Measurements from ENCODE around the gene NELL1. TPM values are rescaled to one million over a fixed set of nuclear protein-coding genes. Genes with fewer than 3 reads are reported as not detected.
A peak's percentile ranks its signal among the peaks of the same experiment; 100 is the strongest.

NELL1 gene
- polyA plus RNA-seq, 1 of the 3 experiments (the other 2 are of a cell fraction), result not detected

- 8% methylated on average over 3 of the region's 3 CpGs for WGBS (ENCODE audit: low lambda C conversion rate)
- Histone ChIP-seq H3K79me2 (ENCODE audit: insufficient read depth) (no peaks in the 10 kb centered on the region), H2AFZ (ENCODE audit: low read depth) (no peak overlapping the region), H3F3A (replicated peaks; ENCODE audit: insufficient read depth) (no peaks in the 10 kb centered on the region), H3K27me3 (ENCODE audit: insufficient read depth) (no peaks in the 10 kb centered on the region), H3K27ac (ENCODE audit: low read depth in 2 of 2, low read length in 1 of 2) (peak overlapping the region in 1 of 2 experiments; percentile 89; a peak in 2 of 4 replicates), H3K4me2 (no peak overlapping the region), H3K9me3 (no peaks in the 10 kb centered on the region), H3K9me2 (no peaks in the 10 kb centered on the region), H3K9ac (no peak overlapping the region), H3K36me3 (replicated peaks in 1 of 2; ENCODE audit: control insufficient read depth in 1 of 2, insufficient read depth in 2 of 2, low read length in 1 of 2) (no peaks in the 10 kb centered on the region), H3K4me1 (ENCODE audit: control insufficient read depth in 1 of 2, insufficient read depth in 2 of 2, low read depth in 1 of 2, low read length in 1 of 2) (peaks cover 0 to 9% of the 10 kb centered on the region in 2 experiments; a peak in 1 of 4 replicates), H4K20me1 (ENCODE audit: insufficient read depth) (no peaks in the 10 kb centered on the region), H3K4me3 (ENCODE audit: low read depth in 2 of 2, low read length in 1 of 2) (no peak overlapping the region)
- POLR2A ChIA-PET, result no interaction called here
- CTCF ChIA-PET, result interaction anchor here (0.6 to 1.8 kb wide), 7 partner anchors 10 to 563 kb away, joined by 3 to 8 read pairs (median 3); no protein-coding TSS in a partner anchor
- TF ChIP-seq SIN3A (IDR thresholded peaks at IDR 0.05; ENCODE audit: borderline replicate concordance, low read depth, low read length) (no peak), TCF12 (IDR thresholded peaks at IDR 0.05) (no peak), USF2 (IDR thresholded peaks at IDR 0.05; ENCODE audit: borderline replicate concordance, low read depth, low read length) (no peak), RXRA (IDR thresholded peaks at IDR 0.05; ENCODE audit: borderline replicate concordance, low read depth) (no peak), SMC3 (IDR thresholded peaks at IDR 0.05; ENCODE audit: low read depth, low read length) (no peak), FOXJ3 (CRISPR knock-in tag; IDR thresholded peaks at IDR 0.05) (peak; percentile 92), REST (IDR thresholded peaks at IDR 0.05; ENCODE audit: low read depth, low read length) (no peak), MXI1 (IDR thresholded peaks at IDR 0.05; ENCODE audit: low read depth, low read length) (no peak), USF1 (IDR thresholded peaks at IDR 0.05; ENCODE audit: borderline replicate concordance, low read depth) (no peak), MAX (IDR thresholded peaks at IDR 0.05; ENCODE audit: low read depth) (no peak), MEF2A (IDR thresholded peaks at IDR 0.05; ENCODE audit: borderline replicate concordance, low read depth) (no peak), NRF1 (IDR thresholded peaks at IDR 0.05; ENCODE audit: low read depth, low read length) (no peak), EP300 (IDR thresholded peaks at IDR 0.05; ENCODE audit: borderline replicate concordance in 1 of 2, low read depth in 1 of 2, low read length in 1 of 2) (peak in 1 of 2 experiments; percentile 68; a peak in 1 of 4 replicates), GABPA (IDR thresholded peaks at IDR 0.05; ENCODE audit: low read depth) (no peak), ZBTB33 (IDR thresholded peaks at IDR 0.05; ENCODE audit: borderline replicate concordance, low read depth) (no peak), POLR2AphosphoS5 (IDR thresholded peaks at IDR 0.05; ENCODE audit: low read depth, low read length) (no peak), ELF1 (IDR thresholded peaks at IDR 0.05) (no peak), GATA2 (CRISPR knock-in tag; IDR thresholded peaks at IDR 0.05) (peak; percentile 97), FOSL2 (IDR thresholded peaks at IDR 0.05; ENCODE audit: borderline replicate concordance, low read depth) (no peak), EZH2phosphoT487 (IDR thresholded peaks at IDR 0.05; ENCODE audit: borderline replicate concordance, low read depth) (no peak), CHD2 (IDR thresholded peaks at IDR 0.05; ENCODE audit: low read length, partially characterized antibody) (no peak), TEAD4 (IDR thresholded peaks at IDR 0.05; ENCODE audit: borderline replicate concordance, insufficient read depth) (no peak)
- DNase-seq, result no peak
These were observed 898.4 kb downstream of the NELL1 start for GRCh38 chr11:21567645-21568290.
